ENCODE data around the gene CR1L.
"Not testable (repeated sequence)": the region's sequence is repeated elsewhere in the genome, so short reads cannot be mapped to it uniquely, and the experiment has no call there.

CR1L gene

DNA sequence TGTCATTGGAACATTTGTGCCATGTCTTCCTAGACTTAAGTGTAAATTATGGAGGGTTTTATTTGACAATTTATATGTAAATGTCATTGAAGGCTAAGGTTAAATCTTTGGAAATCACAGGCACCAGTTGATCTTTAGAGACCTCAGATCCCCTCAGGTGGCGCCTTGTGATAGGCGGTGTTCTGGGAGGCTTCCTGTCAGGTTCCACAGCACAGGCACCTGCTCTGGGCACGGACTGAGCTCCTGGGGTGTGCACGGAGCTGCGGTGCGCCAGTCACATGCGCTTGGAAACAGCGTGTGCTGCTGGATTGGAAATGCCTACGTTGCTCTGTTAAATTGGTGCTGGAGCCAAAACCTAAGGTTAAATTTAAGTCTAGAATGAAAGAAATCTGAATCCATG is 119.0 kb downstream of the CR1L start:
- FAIRE-seq (no peak), DNase-seq (ENCODE audit: insufficient read length, low spot score) (no peak)

DNA sequence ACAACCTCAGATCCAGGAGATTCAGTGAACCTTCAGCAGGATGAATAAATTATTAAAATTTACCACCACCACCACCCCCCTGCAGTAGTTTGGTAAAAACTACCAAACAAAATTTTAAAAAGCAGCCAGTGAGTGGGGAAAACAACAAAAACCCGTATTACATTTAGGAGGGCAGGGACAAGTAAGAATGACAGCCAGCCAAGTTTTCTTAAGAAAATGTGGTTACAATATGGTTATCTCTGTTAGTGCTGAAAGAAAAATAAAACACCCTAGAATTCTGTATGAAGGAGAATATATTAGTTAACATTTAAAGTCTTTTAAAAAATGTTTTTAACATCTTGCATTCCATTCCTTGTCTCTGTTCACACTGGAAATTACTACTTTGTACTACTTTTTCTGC is 121.6 kb downstream of the CR1L start:
- FAIRE-seq (no peak), DNase-seq (ENCODE audit: insufficient read length, low spot score) (no peak)

DNA sequence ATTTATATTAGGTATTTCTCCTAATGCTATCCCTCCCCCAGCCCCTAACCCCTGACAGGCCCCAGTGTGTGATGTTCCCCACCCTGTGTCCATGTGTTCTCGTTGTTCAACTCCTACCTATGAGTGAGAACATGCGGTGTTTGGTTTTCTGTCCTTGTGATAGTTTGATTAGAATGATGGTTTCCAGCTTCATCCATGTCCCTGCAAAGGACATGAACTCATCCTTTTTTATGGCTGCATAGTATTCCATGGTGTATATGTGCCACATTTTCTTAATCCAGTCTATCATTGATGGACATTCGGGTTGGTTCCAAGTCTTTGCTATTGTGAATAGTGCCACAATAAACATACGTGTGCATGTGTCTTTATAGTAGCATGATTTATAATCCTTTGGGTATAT is 125.6 kb downstream of the CR1L start:
- DNase-seq (ENCODE audit: insufficient read length, low spot score); FAIRE-seq: not testable (repeated sequence)
